ENCODE results near the gene ADPRHL1. TPM values are rescaled to one million over a fixed set of nuclear protein-coding genes. Genes with fewer than 3 reads are reported as not detected.
"Not testable (repeated sequence)": the region's sequence is repeated elsewhere in the genome, so short reads cannot be mapped to it uniquely, and the experiment has no call there.

Gene ADPRHL1
- total RNA-seq, 1 experiment from 2014 or later = 10.8 TPM

- no peak for DNase-seq (ENCODE audit: low read depth)
Measured at GRCh38 chr13:113456116-113456702, 2.9 kb upstream of the ADPRHL1 start.

GRCh38 chr13:113455384-113455783 lies 2.1 kb upstream of the ADPRHL1 start:
- no peak for DNase-seq (ENCODE audit: low read depth)

- DNase-seq (ENCODE audit: low read depth) = no peak
Measured at GRCh38 chr13:113454936-113455335, 1.6 kb upstream of the ADPRHL1 start.

GRCh38 chr13:113452466-113452865 lies 822 bp downstream of the ADPRHL1 start:
- no peak for DNase-seq (ENCODE audit: low read depth)

GRCh38 chr13:113451951-113452421 lies 1.3 kb downstream of the ADPRHL1 start:
- DNase-seq (ENCODE audit: low read depth) = no peak

GRCh38 chr13:113450861-113451620 lies 2.2 kb downstream of the ADPRHL1 start:
- DNase-seq (ENCODE audit: low read depth) = peak; percentile 45

GRCh38 chr13:113450348-113450744 lies 2.9 kb downstream of the ADPRHL1 start:
- DNase-seq (ENCODE audit: low read depth) = not testable (repeated sequence)

- DNase-seq (ENCODE audit: low read depth) = no peak
Measured at GRCh38 chr13:113449693-113450347, 3.5 kb downstream of the ADPRHL1 start.

GRCh38 chr13:113448885-113449692 lies 4.2 kb downstream of the ADPRHL1 start:
- DNase-seq (ENCODE audit: low read depth) = peak; percentile 86

- no peak for DNase-seq (ENCODE audit: low read depth)
Measured at GRCh38 chr13:113448545-113448884, 4.8 kb downstream of the ADPRHL1 start.

GRCh38 chr13:113447596-113447995 lies 5.7 kb downstream of the ADPRHL1 start:
- no peak for DNase-seq (ENCODE audit: low read depth)

- DNase-seq (ENCODE audit: low read depth) = no peak
Measured at GRCh38 chr13:113446488-113446854, 6.8 kb downstream of the ADPRHL1 start.

GRCh38 chr13:113445791-113446487 lies 7.3 kb downstream of the ADPRHL1 start:
- DNase-seq (ENCODE audit: low read depth) = no peak

- DNase-seq (ENCODE audit: low read depth) = no peak
Measured at GRCh38 chr13:113443991-113444390, 9.3 kb downstream of the ADPRHL1 start.

GRCh38 chr13:113442985-113443362 lies 10.3 kb downstream of the ADPRHL1 start:
- DNase-seq (ENCODE audit: low read depth) = no peak

- DNase-seq (ENCODE audit: low read depth) = no peak
Measured at GRCh38 chr13:113442354-113442984, 10.8 kb downstream of the ADPRHL1 start.

- no peak for DNase-seq (ENCODE audit: low read depth)
Measured at GRCh38 chr13:113441661-113442060, 11.6 kb downstream of the ADPRHL1 start.

GRCh38 chr13:113437408-113438010 lies 15.8 kb downstream of the ADPRHL1 start:
- DNase-seq (ENCODE audit: low read depth) = no peak

GRCh38 chr13:113436866-113437265 lies 16.4 kb downstream of the ADPRHL1 start:
- DNase-seq (ENCODE audit: low read depth) = not testable (repeated sequence)

GRCh38 chr13:113435907-113436306 lies 17.4 kb downstream of the ADPRHL1 start:
- DNase-seq (ENCODE audit: low read depth) = not testable (repeated sequence)

All from LHCN-M2 (cell line).